SU-DHL-6 (cell line): ENCODE measurements around the gene FOCAD.

Source experiments
- H2AFZ ChIP-seq: fragments of 200-600 bp; sonication (generic); 2 replicates; pipeline ENCODE4 v1.6.1; 2014; ENCODE audit warnings: low read depth, mild to moderate bottlenecking, moderate library complexity, mixed read lengths, antibody characterized with exemption, low read length; ENCODE audit not compliant: severe bottlenecking
- H3F3A ChIP-seq: fragments of 200-600 bp; shearing (Covaris generic); 2 replicates; pipeline ENCODE4 v1.6.0; 2016; ENCODE audit warnings: antibody characterized with exemption, mild to moderate bottlenecking; ENCODE audit not compliant: insufficient read depth
- H3K27ac ChIP-seq: fragments of 200-600 bp; sonication (generic); 2 replicates; pipeline ENCODE4 v1.5.1; 2016; ENCODE audit warnings: low read depth, mild to moderate bottlenecking, low read length, moderate library complexity, mixed read lengths
- H3K27me3 ChIP-seq: fragments of 200-600 bp; sonication (generic), shearing (Covaris generic); 2 replicates; pipeline ENCODE4 v1.6.0; 2014; ENCODE audit warnings: mild to moderate bottlenecking, low read length
- H3K36me3 ChIP-seq: fragments of 200-600 bp; sonication (generic); 2 replicates; pipeline ENCODE4 v1.6.1; 2014; ENCODE audit warnings: mild to moderate bottlenecking, low read length, mixed read lengths
- H3K4me2 ChIP-seq: fragments of 300-600, 200-600 bp; shearing (Covaris generic), sonication (generic); 2 replicates; pipeline ENCODE4 v1.6.0; 2014; ENCODE audit warnings: low read length, low read depth, mild to moderate bottlenecking; ENCODE audit not compliant: poor library complexity, severe bottlenecking
- H3K4me3 ChIP-seq: fragments of 200-600 bp; sonication (generic); 2 replicates; pipeline ENCODE4 v1.5.1; 2014; ENCODE audit warnings: antibody characterized with exemption, low read length, mild to moderate bottlenecking, mixed read lengths; ENCODE audit not compliant: insufficient read depth, poor library complexity, severe bottlenecking
- H3K79me2 ChIP-seq: fragments of 200-600 bp; sonication (generic); 2 replicates; pipeline ENCODE4 v1.6.1; 2014; ENCODE audit warnings: mild to moderate bottlenecking, low read length, moderate library complexity; ENCODE audit not compliant: insufficient read depth
- H3K9ac ChIP-seq: fragments of 200-600 bp; sonication (generic); 2 replicates; pipeline ENCODE4 v1.7.0; 2014; ENCODE audit warnings: mild to moderate bottlenecking, low read length
- H3K9me2 ChIP-seq: fragments of 200-600 bp; sonication (generic); replicated peaks from 2 replicates; pipeline ENCODE4 v1.6.1; 2014; ENCODE audit warnings: low read length; ENCODE audit not compliant: insufficient read depth
- H3K9me3 ChIP-seq: fragments of 200-600 bp; sonication (generic); 2 replicates; pipeline ENCODE4 v1.6.1; 2014; ENCODE audit warnings: low read length, mixed read lengths; ENCODE audit not compliant: insufficient read depth
- H4K20me1 ChIP-seq: fragments of 200-600 bp; sonication (generic); 2 replicates; pipeline ENCODE4 v1.6.1; 2014; ENCODE audit warnings: low read depth, mild to moderate bottlenecking, antibody characterized with exemption, low read length, moderate library complexity, mixed read lengths
- CTCF ChIP-seq: fragments of 200-600 bp; sonication (generic); IDR thresholded peaks from one replicate; pipeline ENCODE4 v1.5.1; 2017; ENCODE audit warnings: antibody characterized with exemption, mild to moderate bottlenecking, low read length, moderate library complexity; ENCODE audit not compliant: insufficient read depth, poor library complexity, severe bottlenecking
- EZH2phosphoT487 ChIP-seq: fragments of 200-600 bp; sonication (generic), shearing (Covaris generic); conservative IDR thresholded peaks from 2 replicates; pipeline ENCODE4 v1.6.1; 2018; ENCODE audit warnings: mild to moderate bottlenecking, antibody characterized with exemption, low read length, moderate library complexity, mixed read lengths

Gene FOCAD

GRCh38 chr9:20880271-20880670 is 196.2 kb downstream of the FOCAD start:
- TF ChIP-seq CTCF, result no peak
- no peak for TF ChIP-seq EZH2phosphoT487
- H3K27me3 ChIP-seq, result no peaks in the 10 kb centered on the region

GRCh38 chr9:20880675-20881074 is 196.6 kb downstream of the FOCAD start:
- H3K27me3 ChIP-seq, result no peaks in the 10 kb centered on the region
- H3K79me2 ChIP-seq, result no peaks in the 10 kb centered on the region
- H3K4me3 ChIP-seq, result no peak overlapping the region
- no peak overlapping the region for H3K9ac ChIP-seq
- no peaks in the 10 kb centered on the region for H3F3A ChIP-seq
- no peaks in the 10 kb centered on the region for H3K9me3 ChIP-seq
- no peaks in the 10 kb centered on the region for H4K20me1 ChIP-seq
- no peak overlapping the region for H2AFZ ChIP-seq
- no peaks in the 10 kb centered on the region for H3K9me2 ChIP-seq
- no peak overlapping the region for H3K4me2 ChIP-seq
- no peak overlapping the region for H3K27ac ChIP-seq
- H3K36me3 ChIP-seq, result no peaks in the 10 kb centered on the region; the same call in 1 of the 2 replicates
- no peak for TF ChIP-seq CTCF
- no peak for TF ChIP-seq EZH2phosphoT487

More at GRCh38 chr9:20880271-20880670, 196.2 kb downstream of the FOCAD start:
- Histone ChIP-seq H4K20me1 (no peaks in the 10 kb centered on the region), H3K79me2 (no peaks in the 10 kb centered on the region), H3K9ac (no peak overlapping the region), H2AFZ (no peak overlapping the region), H3K9me3 (no peaks in the 10 kb centered on the region), H3K4me2 (no peak overlapping the region), H3K36me3 (no peaks in the 10 kb centered on the region), H3K9me2 (no peaks in the 10 kb centered on the region), H3F3A (no peaks in the 10 kb centered on the region), H3K4me3 (no peak overlapping the region), H3K27ac (no peak overlapping the region)

- no peaks in the 10 kb centered on the region; the same call in 1 of the 2 replicates for H3K36me3 ChIP-seq
- no peak overlapping the region for H3K9ac ChIP-seq
- no peaks in the 10 kb centered on the region for H3K27me3 ChIP-seq
- H3K9me3 ChIP-seq, result no peaks in the 10 kb centered on the region
- H3K27ac ChIP-seq, result no peak overlapping the region
- H3K4me3 ChIP-seq, result no peak overlapping the region
- no peaks in the 10 kb centered on the region for H3K9me2 ChIP-seq
- no peaks in the 10 kb centered on the region for H3K79me2 ChIP-seq
- no peaks in the 10 kb centered on the region for H3F3A ChIP-seq
- H4K20me1 ChIP-seq, result no peaks in the 10 kb centered on the region
- H2AFZ ChIP-seq, result no peak overlapping the region
- H3K4me2 ChIP-seq, result no peak overlapping the region
- no peak for TF ChIP-seq EZH2phosphoT487
- peak; percentile 85 for TF ChIP-seq CTCF
Measured at GRCh38 chr9:20884985-20885593, 201.0 kb downstream of the FOCAD start.
